Activated CD8-positive, alpha-beta T cell treated with anti-CD3 and anti-CD28 coated beads for 36 hours (primary cell): ENCODE measurements around the gene FTSJ1. TPM values are rescaled to one million over a fixed set of nuclear protein-coding genes. Genes with fewer than 3 reads are reported as not detected.

Experiments
- ATAC-seq: fragments of 200-7000 bp; cut with Tn5 transposase; one replicate; pipeline ENCODE4 v1.10.0; 2021; ENCODE audit warnings: mild to moderate bottlenecking, moderate library complexity
- CTCF ChIA-PET: fragments of 350-600 bp; sonication (Branson Sonifier 250); formaldehyde crosslinking; loops from one replicate; lab custom pipeline; 2021; ENCODE audit warnings: antibody characterized with exemption; lab: Charles Lee
- POLR2A ChIA-PET: fragments of 350-600 bp; sonication (Branson Sonifier 250); formaldehyde crosslinking; loops from one replicate; lab custom pipeline; 2021; ENCODE audit warnings: antibody characterized with exemption; lab: Charles Lee
- DNase-seq: peaks from one replicate; pipeline ENCODE4 v3.0.0-alpha.2; 2020
- H3K27ac Mint-ChIP-seq: one replicate; pipeline ENCODE4 v1.8.0; 2021; ENCODE audit warnings: mild to moderate bottlenecking, mixed read lengths
- H3K27me3 Mint-ChIP-seq: one replicate; pipeline ENCODE4 v1.8.0; 2021; ENCODE audit warnings: mixed read lengths
- H3K36me3 Mint-ChIP-seq: one replicate; pipeline ENCODE4 v1.8.0; 2021; ENCODE audit warnings: low read depth, mixed read lengths
- H3K4me1 Mint-ChIP-seq: one replicate; pipeline ENCODE4 v1.8.0; 2021; ENCODE audit warnings: low read depth, mixed read lengths
- H3K4me3 Mint-ChIP-seq: one replicate; pipeline ENCODE4 v1.8.0; 2021; ENCODE audit warnings: mild to moderate bottlenecking, moderate library complexity, mixed read lengths
- H3K9me3 Mint-ChIP-seq: one replicate; pipeline ENCODE4 v1.8.0; 2021; ENCODE audit warnings: mixed read lengths
- intact Hi-C: fragments of 100-400 bp; cut with micrococcal nuclease; formaldehyde crosslinking; loops from one replicate; pipeline ENCODE4 v1.10.0; 2022
- total RNA-seq, 2 experiments: library from RNA; stranded (reverse); gene quantifications; one replicate each; pipeline ENCODE4 v1.2.3, GENCODE V29; 2021
- TF ChIP-seq, protein P1 (sequence below): fragments of 200-600 bp; IDR thresholded peaks from one replicate; pipeline ENCODE4 v1.8.0; 2022; ENCODE audit warnings: antibody characterized with exemption, mild to moderate bottlenecking

Gene FTSJ1
- total RNA-seq, 2 experiments from 2014 or later = 73.3 to 82.9 TPM

- TF ChIP-seq, protein P1, sequence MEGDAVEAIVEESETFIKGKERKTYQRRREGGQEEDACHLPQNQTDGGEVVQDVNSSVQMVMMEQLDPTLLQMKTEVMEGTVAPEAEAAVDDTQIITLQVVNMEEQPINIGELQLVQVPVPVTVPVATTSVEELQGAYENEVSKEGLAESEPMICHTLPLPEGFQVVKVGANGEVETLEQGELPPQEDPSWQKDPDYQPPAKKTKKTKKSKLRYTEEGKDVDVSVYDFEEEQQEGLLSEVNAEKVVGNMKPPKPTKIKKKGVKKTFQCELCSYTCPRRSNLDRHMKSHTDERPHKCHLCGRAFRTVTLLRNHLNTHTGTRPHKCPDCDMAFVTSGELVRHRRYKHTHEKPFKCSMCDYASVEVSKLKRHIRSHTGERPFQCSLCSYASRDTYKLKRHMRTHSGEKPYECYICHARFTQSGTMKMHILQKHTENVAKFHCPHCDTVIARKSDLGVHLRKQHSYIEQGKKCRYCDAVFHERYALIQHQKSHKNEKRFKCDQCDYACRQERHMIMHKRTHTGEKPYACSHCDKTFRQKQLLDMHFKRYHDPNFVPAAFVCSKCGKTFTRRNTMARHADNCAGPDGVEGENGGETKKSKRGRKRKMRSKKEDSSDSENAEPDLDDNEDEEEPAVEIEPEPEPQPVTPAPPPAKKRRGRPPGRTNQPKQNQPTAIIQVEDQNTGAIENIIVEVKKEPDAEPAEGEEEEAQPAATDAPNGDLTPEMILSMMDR = no peak
- H3K4me3 Mint-ChIP-seq = no peak overlapping the region
- H3K27me3 Mint-ChIP-seq = no peaks in the 10 kb centered on the region
- H3K27ac Mint-ChIP-seq = no peak overlapping the region
- ChIA-PET CTCF (no interaction called here), POLR2A (interaction anchor here (3.0 to 4.6 kb wide), 2 partner anchors 8 to 9 kb away, joined by 10 to 17 read pairs; partner anchors contain the start of genes EBP and TBC1D25)
- no peaks in the 10 kb centered on the region for H3K9me3 Mint-ChIP-seq
- DNase-seq = no peak
- ATAC-seq = no peak
- intact Hi-C loops = no loop called here
- peaks cover 22% of the 10 kb centered on the region for H3K36me3 Mint-ChIP-seq
- H3K4me1 Mint-ChIP-seq = peaks cover 12% of the 10 kb centered on the region
These were observed 54.7 kb downstream of the FTSJ1 start for GRCh38 chrX:48530736-48531135.

GRCh38 chrX:48531358-48531959 lies 55.5 kb downstream of the FTSJ1 start:
- Mint-ChIP-seq H3K4me3 (no peak overlapping the region), H3K27ac (peak overlapping the region; percentile 82), H3K4me1 (peaks cover 12% of the 10 kb centered on the region), H3K36me3 (peaks cover 21% of the 10 kb centered on the region), H3K9me3 (no peaks in the 10 kb centered on the region), H3K27me3 (no peaks in the 10 kb centered on the region)
- POLR2A ChIA-PET = interaction anchor here (3.0 to 4.6 kb wide), 2 partner anchors 7 to 9 kb away, joined by 10 to 17 read pairs; partner anchors contain the start of genes EBP and TBC1D25
- ATAC-seq (peak; percentile 80), DNase-seq (no peak)
- CTCF ChIA-PET = no interaction called here
- TF ChIP-seq, protein P1 = no peak
- intact Hi-C loops = no loop called here

DNA sequence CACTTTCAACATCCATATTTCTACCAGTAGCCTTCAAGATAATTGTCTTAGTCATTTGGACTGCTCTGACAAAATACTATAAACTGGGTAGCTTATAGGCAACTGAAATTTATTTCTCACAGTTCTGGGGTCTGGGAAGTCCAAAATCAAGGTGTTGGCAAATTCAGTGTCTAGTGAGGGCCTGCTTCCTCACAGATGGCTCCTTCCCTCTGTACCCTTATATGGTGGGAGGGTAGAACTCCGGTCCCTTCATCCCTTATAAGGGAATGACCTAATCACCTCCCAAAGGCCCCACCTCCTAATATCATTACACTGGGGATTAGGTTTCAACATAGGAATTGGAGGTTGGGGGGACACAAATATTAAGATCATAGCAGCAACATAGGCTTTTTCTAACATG lies 56.2 kb downstream of the FTSJ1 start:
- Mint-ChIP-seq H3K27ac (peak overlapping the region; percentile 82), H3K4me3 (no peak overlapping the region), H3K27me3 (no peaks in the 10 kb centered on the region), H3K4me1 (peaks cover 8% of the 10 kb centered on the region), H3K9me3 (no peaks in the 10 kb centered on the region), H3K36me3 (peaks cover 16% of the 10 kb centered on the region)
- CTCF ChIA-PET = no interaction called here
- TF ChIP-seq, protein P1 = no peak
- ATAC-seq (no peak), DNase-seq (no peak)
- intact Hi-C loops = no loop called here
- POLR2A ChIA-PET = interaction anchor here (3.0 kb wide), 1 partner anchor 10 kb away, joined by 10 read pairs; the partner anchor contains the start of gene EBP

- Mint-ChIP-seq H3K9me3 (no peaks in the 10 kb centered on the region), H3K27ac (no peak overlapping the region), H3K4me1 (peaks cover 8% of the 10 kb centered on the region), H3K36me3 (peaks cover 11% of the 10 kb centered on the region), H3K4me3 (no peak overlapping the region), H3K27me3 (no peaks in the 10 kb centered on the region)
- intact Hi-C loops = no loop called here
- ATAC-seq = no peak
- ChIA-PET CTCF (no interaction called here), POLR2A (interaction anchor here (3.0 kb wide), 1 partner anchor 11 kb away, joined by 10 read pairs; the partner anchor contains the start of gene EBP)
- TF ChIP-seq, protein P1 = no peak
- no peak for DNase-seq
These were observed 57.2 kb downstream of the FTSJ1 start for GRCh38 chrX:48533165-48533564.

Other genes starting within 250 kb of the FTSJ1 start
- not detected for gene SSX1, start 220.8 kb upstream of the FTSJ1 start, total RNA-seq
- gene SSX3, start 119.5 kb upstream of the FTSJ1 start, total RNA-seq = not detected
- gene SSX4, start 92.7 kb upstream of the FTSJ1 start, total RNA-seq = not detected
- gene SSX4B, start 64.2 kb upstream of the FTSJ1 start, total RNA-seq = not detected
- 10 to 100 TPM; 82.1 to 92.6 TPM for gene SLC38A5, start 5.9 kb upstream of the FTSJ1 start, total RNA-seq
- gene PORCN, start 32.8 kb downstream of the FTSJ1 start, total RNA-seq = 10 to 100 TPM; 13.9 to 16.9 TPM
- gene EBP, start 45.6 kb downstream of the FTSJ1 start, total RNA-seq = 100 to 1,000 TPM; 159 to 164 TPM
- gene TBC1D25, start 63.5 kb downstream of the FTSJ1 start, total RNA-seq = 10 to 100 TPM; 11.4 to 11.9 TPM
- 100 to 1,000 TPM; 191 to 195 TPM for gene RBM3, start 98.3 kb downstream of the FTSJ1 start, total RNA-seq
- gene WDR13, start 121.3 kb downstream of the FTSJ1 start, total RNA-seq = 10 to 100 TPM; 31.6 to 38.6 TPM
- 10 to 100 TPM; 81.6 to 81.9 TPM for gene WAS, start 207.6 kb downstream of the FTSJ1 start, total RNA-seq
- 10 to 100 TPM; 26.8 to 28.4 TPM for gene SUV39H1, start 220.5 kb downstream of the FTSJ1 start, total RNA-seq